Liver (tissue), 9 donors: ENCODE results near the gene NIP7. TPM values are rescaled to one million over a fixed set of nuclear protein-coding genes. Genes with fewer than 3 reads are reported as not detected.

Experiments used
- DNase-seq: peaks from one replicate; pipeline ENCODE4 v3.0.0-alpha.2; 2017; ENCODE audit warnings: low spot score
- H3K27ac ChIP-seq, 2 donors: one replicate each; pipeline ENCODE4 v1.7.0; 2013; ENCODE audit warnings: inconsistent platforms in 2 of 2, low read length in 2 of 2, control low read depth in 1 of 2, low read depth in 1 of 2, mild to moderate bottlenecking in 1 of 2
- H3K27me3 ChIP-seq, 4 donors: one replicate each; pipeline versions ENCODE4 v1.6.1 to v1.7.0; 2013; ENCODE audit warnings: low read length in 3 of 4, inconsistent platforms in 1 of 4, mild to moderate bottlenecking in 1 of 4, moderate library complexity in 1 of 4; ENCODE audit not compliant: control insufficient read depth in 4 of 4, insufficient read depth in 4 of 4
- H3K36me3 ChIP-seq, 4 donors: one replicate each; pipeline versions ENCODE4 v1.6.1 to v1.7.0; 2013; ENCODE audit warnings: low read length in 3 of 4, mild to moderate bottlenecking in 3 of 4, low read depth in 1 of 4, moderate library complexity in 1 of 4; ENCODE audit not compliant: control insufficient read depth in 4 of 4, insufficient read depth in 3 of 4
- H3K4me1 ChIP-seq, 4 donors: one replicate each; pipeline versions ENCODE4 v1.6.1 to v1.7.0; 2013; ENCODE audit warnings: low read length in 3 of 4, mild to moderate bottlenecking in 3 of 4, moderate library complexity in 1 of 4; ENCODE audit not compliant: control insufficient read depth in 4 of 4, insufficient read depth in 4 of 4
- H3K4me3 ChIP-seq, 3 donors: one replicate each; pipeline versions ENCODE4 v1.6.1 to v1.7.0; 2013; ENCODE audit warnings: low read length in 3 of 3, control low read depth in 1 of 3, low read depth in 1 of 3, mild to moderate bottlenecking in 1 of 3
- H3K9ac ChIP-seq, 2 donors: one replicate each; pipeline ENCODE4 v1.7.0; 2013; ENCODE audit warnings: low read length in 2 of 2, mild to moderate bottlenecking in 2 of 2, moderate library complexity in 2 of 2, control low read depth in 1 of 2, low read depth in 1 of 2
- H3K9me3 ChIP-seq, 4 donors: one replicate each; pipeline versions ENCODE4 v1.6.1 to v1.7.0; 2013; ENCODE audit warnings: low read length in 3 of 4; ENCODE audit not compliant: control insufficient read depth in 4 of 4
- ATF3 ChIP-seq: IDR thresholded peaks from 2 replicates; pipeline ENCODE4 v1.6.1; 2016; ENCODE audit warnings: antibody characterized with exemption
- CTCF ChIP-seq: fragments of 150-350 bp; IDR thresholded peaks from 2 replicates; pipeline ENCODE4 v1.5.1; 2017; ENCODE audit warnings: improper control_type of control experiment, low read depth, low read length; ENCODE audit not compliant: missing input control
- EGR1 ChIP-seq, 2 donors: IDR thresholded peaks; 2 replicates each; pipeline ENCODE4 v1.6.1; 2016 to 2018; ENCODE audit warnings: antibody characterized with exemption in 2 of 2, low read depth in 2 of 2
- FOXA1 ChIP-seq: IDR thresholded peaks from 2 replicates; pipeline ENCODE4 v1.6.1; 2016; ENCODE audit warnings: antibody characterized with exemption
- FOXA2 ChIP-seq: IDR thresholded peaks from 2 replicates; pipeline ENCODE4 v1.6.1; 2016; ENCODE audit warnings: antibody characterized with exemption
- GABPA ChIP-seq, 2 donors: IDR thresholded peaks in 1 of 2; conservative IDR thresholded peaks in 1 of 2; 2 replicates each; pipeline ENCODE4 v1.6.1; 2016; ENCODE audit warnings: antibody characterized with exemption in 2 of 2, mild to moderate bottlenecking in 1 of 2, moderate library complexity in 1 of 2
- HNF4A ChIP-seq, 2 donors: conservative IDR thresholded peaks; 2 replicates each; pipeline ENCODE4 v1.6.1; 2016; ENCODE audit warnings: antibody characterized with exemption in 2 of 2, mild to moderate bottlenecking in 2 of 2
- HNF4G ChIP-seq: IDR thresholded peaks from 2 replicates; pipeline ENCODE4 v1.6.1; 2016; ENCODE audit warnings: antibody characterized with exemption
- JUND ChIP-seq, 2 donors: IDR thresholded peaks; 2 replicates each; pipeline ENCODE4 v1.6.1; 2016; ENCODE audit warnings: antibody characterized with exemption in 2 of 2
- MAX ChIP-seq: IDR thresholded peaks from 2 replicates; pipeline ENCODE4 v1.6.1; 2016; ENCODE audit warnings: antibody characterized with exemption
- NR2F2 ChIP-seq: IDR thresholded peaks from 2 replicates; pipeline ENCODE4 v1.6.1; 2016; ENCODE audit warnings: antibody characterized with exemption
- RAD21 ChIP-seq, 2 donors: IDR thresholded peaks; 2 replicates each; pipeline ENCODE4 v1.6.1; 2016; ENCODE audit warnings: antibody characterized with exemption in 2 of 2, mild to moderate bottlenecking in 2 of 2
- REST ChIP-seq: IDR thresholded peaks from 2 replicates; pipeline ENCODE4 v1.6.1; 2016; ENCODE audit warnings: antibody characterized with exemption, mild to moderate bottlenecking
- RXRA ChIP-seq, 2 donors: IDR thresholded peaks; 2 replicates each; pipeline ENCODE4 v1.6.1; 2017 to 2018; ENCODE audit warnings: antibody characterized with exemption in 2 of 2, mild to moderate bottlenecking in 1 of 2
- SP1 ChIP-seq: IDR thresholded peaks from 2 replicates; pipeline ENCODE4 v1.6.1; 2018; ENCODE audit warnings: antibody characterized with exemption, mild to moderate bottlenecking
- TAF1 ChIP-seq: conservative IDR thresholded peaks from 2 replicates; pipeline ENCODE4 v1.6.1; 2016; ENCODE audit warnings: antibody characterized with exemption, mild to moderate bottlenecking
- YY1 ChIP-seq: IDR thresholded peaks from 2 replicates; pipeline ENCODE4 v1.6.1; 2016; ENCODE audit warnings: antibody characterized with exemption, mild to moderate bottlenecking
- ZBTB33 ChIP-seq: IDR thresholded peaks from 2 replicates; pipeline ENCODE4 v1.6.1; 2016; ENCODE audit warnings: antibody characterized with exemption
- WGBS: extraction: QIAGEN DNeasy Blood & Tissue Kit; methylation state at CpG from one replicate; pipeline ENCODE4 v1.1.7; 2013; 5-methylcytosine and 5-hydroxymethylcytosine counted together
- polyA plus RNA-seq, 2 donors: library from polyadenylated mRNA; stranded (reverse) in 1 of 2; unstranded in 1 of 2; fragments of 200-250 nt in 1 of 2; fragments of >200 nt in 1 of 2; fragmentation: Nextera tagmentation in 1 of 2; extraction: Ambion mirVana in 1 of 2; gene quantifications; one replicate each; pipeline versions ENCODE4 v1.2.1 to v1.2.3, GENCODE V29; 2013 to 2015
- total RNA-seq, 2 donors: library from RNA; depleted of rRNA; stranded (reverse); fragments of >200 nt; gene quantifications; one replicate each; pipeline ENCODE4 v1.2.3, GENCODE V29; 2014
- donor health status: healthy.
- donor health status: healthy.
- donor health status: healthy.
- donor health status: healthy.
- donor health status: healthy.

Gene NIP7
- total and polyA plus RNA-seq, 4 donors, result 7.4 to 14.0 (median 11.1) TPM

- Histone ChIP-seq H3K27me3 (no peaks in the 10 kb centered on the region), H3K9ac (peak within 1 kb of the TSS; percentile 8 to 60), H3K4me1 (peaks cover 15 to 54% (median 37%) of the 10 kb centered on the region in 4 donors), H3K9me3 (no peaks in the 10 kb centered on the region), H3K36me3 (peaks cover 13 to 32% (median 20%) of the 10 kb centered on the region in 4 donors), H3K27ac (peak within 1 kb of the TSS; percentile 85 to 87), H3K4me3 (peak within 1 kb of the TSS; percentile 55 to 88 (median 83))
- TF ChIP-seq RAD21 (IDR thresholded peaks at IDR 0.05) (peak in 1 of 2 donors; percentile 48), ZBTB33 (no peak), YY1 (no peak), HNF4A (conservative IDR thresholded peaks at IDR 0.05) (peak in 1 of 2 donors; percentile 25), CTCF (no peak), NR2F2 (no peak), TAF1 (no peak), FOXA2 (no peak), GABPA (IDR thresholded peaks at IDR 0.05 in 1 of 2, conservative IDR thresholded peaks at IDR 0.05 in 1 of 2) (peak; percentile 50 to 88), HNF4G (no peak), JUND (IDR thresholded peaks at IDR 0.05) (no peak), SP1 (peak; percentile 61), EGR1 (IDR thresholded peaks at IDR 0.05; ENCODE audit: low read depth in 2 of 2) (peak in 1 of 2 donors; percentile 36), REST (peak; percentile 35), RXRA (IDR thresholded peaks at IDR 0.05) (no peak), FOXA1 (no peak), MAX (no peak), ATF3 (no peak)
- peak; percentile 91 for DNase-seq
- WGBS, result under 1% methylated on average over 93 of the region's 93 CpGs
Measured at GRCh38 chr16:69330286-69331109, 9.1 kb upstream of the NIP7 start, which contains the start of gene PDF. Gene PDF, minus strand, starts transcription at chr16:69330588. Its CDS starts 18 bp downstream, at chr16:69330570.
